ENCODE data around the gene U2AF2.
A peak's percentile ranks its signal among the peaks of the same experiment; 100 is the strongest.

- peak; percentile 60; the same call in 1 of the 2 replicates for TF ChIP-seq CTCF (conservative IDR thresholded peaks at IDR 0.05; ENCODE audit: low read length)
- no peak for TF ChIP-seq EZH2phosphoT487 (IDR thresholded peaks at IDR 0.05; ENCODE audit: borderline replicate concordance, low read depth, low read length)
Measured at GRCh38 chr19:55704494-55705245, 49.8 kb downstream of the U2AF2 start.

All from OCI-LY7 (cell line).